ENCODE results near the gene CLDN20.

Gene CLDN20

GRCh38 chr6:155313602-155314091 is 49.8 kb downstream of the CLDN20 start:
- FAIRE-seq: no peak

GRCh38 chr6:155314092-155314772 is 50.4 kb downstream of the CLDN20 start, which contains the start of gene TFB1M:
TSS of gene TFB1M (minus strand) at chr6:155314484. CDS start at chr6:155314428, 56 bp downstream.
- peak; percentile 99 for FAIRE-seq

GRCh38 chr6:155314773-155315515 is 51.1 kb downstream of the CLDN20 start:
- no peak for FAIRE-seq

GRCh38 chr6:155315516-155315871 is 51.7 kb downstream of the CLDN20 start:
- no peak for FAIRE-seq

- FAIRE-seq: no peak
Measured at GRCh38 chr6:155316419-155316818, 52.6 kb downstream of the CLDN20 start.

GRCh38 chr6:155317186-155317585 is 53.4 kb downstream of the CLDN20 start:
- FAIRE-seq: peak; percentile 45

- FAIRE-seq: no peak
Measured at GRCh38 chr6:155319902-155320301, 56.1 kb downstream of the CLDN20 start.

GRCh38 chr6:155324172-155324571 is 60.4 kb downstream of the CLDN20 start:
- no peak for FAIRE-seq

GRCh38 chr6:155324993-155325392 is 61.2 kb downstream of the CLDN20 start:
- FAIRE-seq: peak; percentile 62

GRCh38 chr6:155325700-155326516 is 62.1 kb downstream of the CLDN20 start:
- FAIRE-seq: no peak

Measured in G401.6 (cell line).